Activated CD4-positive, alpha-beta T cell treated with anti-CD3 and anti-CD28 coated beads for 1 hour (primary cell): ENCODE measurements around the gene BTRC.
"Not testable (repeated sequence)": the region's sequence is repeated elsewhere in the genome, so short reads cannot be mapped to it uniquely, and the experiment has no call there.

Experiments used
- DNase-seq: peaks from one replicate; pipeline ENCODE4 v3.0.0-alpha.2; 2020

BTRC gene

DNA sequence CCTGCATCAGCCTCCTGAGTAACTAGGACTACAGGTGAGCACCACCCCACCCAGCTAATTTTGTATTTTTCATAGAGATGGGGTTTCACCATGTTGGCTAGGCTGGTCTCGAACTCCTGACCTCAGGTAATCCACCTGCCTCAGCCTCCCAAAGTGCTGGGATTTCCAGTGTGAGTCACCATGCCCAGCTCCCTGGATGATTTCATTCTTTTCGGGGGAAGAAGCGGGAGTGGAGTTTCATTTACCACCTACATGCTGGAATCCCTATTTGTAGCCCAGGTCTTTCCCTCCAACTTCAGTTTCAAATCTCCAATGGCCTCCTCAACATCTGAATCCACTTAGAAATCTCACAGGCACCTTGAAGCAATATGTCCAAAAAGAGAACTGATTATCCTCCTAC lies 2.9 kb upstream of the BTRC start:
- DNase-seq, result no peak

DNA sequence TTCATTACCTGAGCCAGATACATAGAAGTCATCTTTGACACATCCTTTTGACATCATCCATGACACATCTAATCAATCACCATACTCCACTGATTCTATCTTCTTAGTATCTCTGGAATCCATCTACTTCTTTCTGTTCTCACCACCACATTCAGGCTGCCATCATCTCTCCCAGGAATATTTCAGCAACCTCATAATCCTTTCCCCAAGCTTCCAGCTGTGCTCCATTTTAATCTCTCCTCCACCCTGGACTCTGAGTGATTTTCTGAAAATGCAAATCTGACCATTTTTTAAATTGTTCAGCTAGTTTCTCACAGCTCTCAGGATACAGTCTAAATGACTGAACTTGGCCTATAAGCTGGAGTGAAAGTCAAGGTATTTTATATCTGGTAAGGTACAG lies 2.5 kb upstream of the BTRC start:
- DNase-seq, result no peak

GRCh38 chr10:101352857-101353256 lies 1.1 kb upstream of the BTRC start:
- not testable (repeated sequence) for DNase-seq

DNA sequence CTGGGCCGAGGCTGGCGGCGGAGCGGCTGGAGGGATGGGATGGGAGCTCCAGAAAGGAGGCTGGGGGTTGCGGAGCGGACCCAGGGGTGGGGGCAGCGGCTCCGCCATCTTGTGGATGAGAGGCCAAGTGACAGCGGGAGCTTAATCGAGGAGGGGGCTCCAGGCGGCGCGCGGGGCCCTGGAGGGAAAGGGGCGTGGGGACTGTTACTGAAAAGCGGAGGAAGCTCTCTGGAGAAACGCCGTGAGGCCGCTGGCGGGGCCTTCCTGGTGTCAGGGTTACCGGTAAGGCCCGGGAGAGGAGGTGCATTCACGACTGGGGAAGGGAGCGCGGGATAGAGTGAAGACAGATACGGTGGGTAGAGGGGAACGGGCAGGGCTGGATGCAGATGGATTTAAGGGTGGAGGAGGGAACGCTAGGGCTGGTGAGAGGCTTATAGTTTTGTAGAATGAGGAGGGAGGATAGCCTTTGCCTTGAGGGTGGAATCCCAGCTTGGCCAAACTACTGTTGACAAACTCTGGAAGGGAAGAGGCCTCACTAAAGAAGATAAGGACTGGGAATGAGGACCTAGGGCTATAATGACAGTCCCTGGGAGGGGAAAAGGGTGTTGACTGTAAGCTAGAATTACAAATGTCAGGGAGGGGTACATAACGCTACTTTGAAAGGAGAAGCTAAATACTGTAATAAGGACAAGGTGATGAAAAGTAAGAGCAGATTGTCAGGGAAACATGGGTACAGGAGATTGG lies 535 bp downstream of the BTRC start:
- DNase-seq, result no peak

DNA sequence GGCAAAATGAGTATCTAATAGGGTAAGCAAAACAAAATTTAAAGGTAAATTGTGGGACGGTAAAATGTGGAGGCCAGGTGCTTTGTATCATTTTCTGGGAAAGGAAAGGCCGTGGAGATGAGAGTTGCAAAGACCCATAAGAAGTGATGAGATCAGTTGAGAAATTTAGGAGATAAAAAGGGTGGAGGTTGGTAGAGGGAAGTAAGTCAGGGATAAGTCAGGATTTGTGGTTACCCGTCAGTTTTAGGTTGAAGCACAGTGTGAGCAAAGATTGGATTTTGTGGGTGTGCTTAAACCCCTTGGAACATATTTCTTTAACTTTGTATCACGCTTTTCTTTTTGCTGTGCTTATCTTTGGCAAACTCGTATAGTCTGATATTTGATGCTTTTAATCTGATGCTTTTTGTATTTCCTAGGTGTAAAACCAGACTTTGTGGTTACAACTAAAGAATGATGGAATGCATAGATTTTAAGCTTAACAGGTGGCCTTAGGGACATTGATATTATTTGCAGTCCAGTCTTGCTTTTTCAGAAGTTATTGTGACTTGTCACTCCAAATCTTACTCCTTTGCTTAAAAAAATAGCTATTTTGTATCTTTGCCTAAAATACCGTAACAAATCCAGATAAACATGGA lies 1.2 kb downstream of the BTRC start:
- no peak for DNase-seq

- DNase-seq, result no peak
Measured at GRCh38 chr10:101356132-101356531, 2.2 kb downstream of the BTRC start.

GRCh38 chr10:101357958-101358357 lies 4.0 kb downstream of the BTRC start:
- no peak for DNase-seq

- DNase-seq, result no peak
Measured at GRCh38 chr10:101358706-101359300, 4.8 kb downstream of the BTRC start.

GRCh38 chr10:101360090-101360489 lies 6.1 kb downstream of the BTRC start:
- not testable (repeated sequence) for DNase-seq

- DNase-seq, result not testable (repeated sequence)
Measured at GRCh38 chr10:101360841-101361240, 6.9 kb downstream of the BTRC start.

- DNase-seq, result no peak
Measured at GRCh38 chr10:101363850-101364400, 10.0 kb downstream of the BTRC start.

- DNase-seq, result no peak
Measured at GRCh38 chr10:101364721-101365120, 10.8 kb downstream of the BTRC start.

DNA sequence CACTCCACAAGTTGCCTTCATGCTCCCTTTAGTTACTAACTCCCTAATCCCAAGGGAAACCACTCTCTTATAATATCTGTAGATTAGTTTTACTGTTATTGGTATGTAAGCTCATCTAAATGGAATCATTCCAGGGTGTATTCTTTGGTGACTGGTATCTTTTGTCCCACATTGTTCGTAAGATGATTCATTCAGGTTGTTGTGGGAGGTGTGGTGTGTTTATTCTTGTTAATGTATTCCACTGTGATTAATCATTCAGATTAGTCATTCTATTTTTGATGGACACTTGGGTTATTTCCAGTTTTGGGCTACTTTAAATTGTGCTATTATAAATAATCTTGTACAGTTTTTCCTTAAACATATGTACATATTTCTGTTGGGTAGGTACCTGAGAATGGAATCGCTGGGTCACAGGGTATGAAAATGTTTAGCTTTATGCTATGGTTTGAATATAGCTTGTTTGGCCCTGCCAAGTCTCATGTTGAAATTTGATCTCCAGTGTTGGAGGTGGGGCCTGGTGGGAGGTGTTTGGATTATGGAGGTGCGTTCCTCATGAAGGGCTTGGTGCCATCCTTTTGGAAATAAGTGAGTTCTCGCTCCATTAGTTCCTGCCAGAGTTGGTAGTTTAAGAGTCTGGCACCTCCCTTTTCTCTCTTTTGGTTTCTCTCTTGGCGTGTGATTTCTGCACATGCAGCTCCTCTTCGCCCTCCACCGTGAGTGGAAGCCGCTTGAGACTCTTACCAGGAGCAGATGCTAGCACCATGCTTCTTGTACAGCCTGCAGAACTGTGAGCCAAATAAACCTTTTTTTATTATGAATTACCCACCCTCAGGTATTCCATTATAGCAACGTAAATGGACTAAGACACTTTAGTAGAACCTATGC lies 13.8 kb downstream of the BTRC start:
- no peak for DNase-seq

GRCh38 chr10:101373063-101373462 lies 19.1 kb downstream of the BTRC start:
- DNase-seq, result no peak

GRCh38 chr10:101373993-101374392 lies 20.0 kb downstream of the BTRC start:
- DNase-seq, result not testable (repeated sequence)

DNA sequence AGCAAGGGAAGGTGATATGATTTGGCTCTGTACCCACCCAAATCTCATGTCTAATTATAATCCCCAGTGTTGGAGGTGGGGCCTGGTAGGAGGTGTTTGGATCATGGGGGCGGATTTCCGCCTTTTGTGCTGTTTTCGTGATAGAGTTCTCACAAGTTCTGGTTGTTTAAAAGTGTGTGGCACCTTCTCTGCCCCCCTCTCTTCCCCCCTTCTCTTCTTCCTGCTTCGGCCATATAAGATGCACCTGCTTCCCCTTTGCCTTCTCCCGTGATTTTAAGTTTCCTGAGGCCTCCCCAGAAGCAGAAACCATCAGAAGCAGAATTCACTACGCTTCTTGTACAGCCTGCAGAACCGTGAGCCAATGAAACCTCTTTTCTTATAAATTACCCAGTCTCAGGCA lies 21.1 kb downstream of the BTRC start:
- no peak for DNase-seq

DNA sequence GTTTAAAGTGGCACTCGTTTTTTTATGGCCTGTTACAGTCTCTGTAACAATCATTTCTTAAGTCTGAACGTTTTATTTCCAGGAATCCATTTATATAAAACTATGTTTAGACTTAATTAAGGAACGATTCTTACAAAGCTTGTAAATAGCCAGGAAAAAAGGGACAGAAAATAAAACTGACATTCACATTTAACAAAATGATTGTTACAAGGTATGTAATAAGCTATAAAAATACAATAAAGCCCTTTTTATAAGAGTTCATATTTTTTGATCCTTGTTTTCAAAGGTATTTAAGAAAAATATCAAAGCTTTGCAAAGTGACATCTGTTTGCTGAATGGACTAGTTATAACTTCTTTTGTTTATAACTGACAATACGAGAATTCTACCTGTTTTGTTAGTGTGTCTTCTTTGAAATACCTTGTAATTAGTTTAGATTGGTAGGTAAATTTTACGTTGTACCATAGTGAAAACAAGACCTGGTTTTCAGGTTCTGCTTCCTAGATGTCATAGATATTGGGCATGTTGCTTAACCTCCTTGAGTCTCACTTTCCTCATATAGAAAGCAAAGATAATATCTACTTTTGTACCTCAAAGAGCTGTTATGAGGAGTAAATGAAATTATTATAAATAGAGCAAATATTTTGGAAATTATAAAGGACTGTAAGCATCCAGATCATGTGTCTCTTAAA lies 25.8 kb downstream of the BTRC start:
- no peak for DNase-seq

GRCh38 chr10:101380353-101381017 lies 26.5 kb downstream of the BTRC start:
- DNase-seq, result no peak

GRCh38 chr10:101385866-101386658 lies 32.1 kb downstream of the BTRC start:
- DNase-seq, result no peak

GRCh38 chr10:101386659-101387259 lies 32.8 kb downstream of the BTRC start:
- no peak for DNase-seq
